GM12878 (cell line): ENCODE results near the gene PCDHGA6. TPM values are rescaled to one million over a fixed set of nuclear protein-coding genes. Genes with fewer than 3 reads are reported as not detected.

Experiments
- ATAC-seq: fragments of 200-7000 bp; cut with Tn5 transposase; 3 replicates; pipeline ENCODE4 v1.9.1; 2020; ENCODE audit warnings: mild to moderate bottlenecking, moderate library complexity
- BruUV-seq: library from RNA; stranded (reverse); fragments of 400-500 nt; replicated peaks from 2 replicates; lab custom pipeline; 2021; lab: Mats Ljungman, UMichigan
- CTCF ChIA-PET: fragments of 300-600 bp; sonication (Branson Sonifier 250); formaldehyde crosslinking; extraction: SDS; loops from one replicate; lab custom pipeline; 2021; ENCODE audit warnings: inconsistent platforms; lab: Yijun Ruan, JAX
- POLR2A ChIA-PET: fragments of 350-600 bp; formaldehyde crosslinking; extraction: SDS; loops from one replicate; lab custom pipeline; 2021; ENCODE audit warnings: inconsistent platforms; lab: Charles Lee
- RAD21 ChIA-PET: fragments of 300-600 bp; sonication (Branson Sonifier 250); formaldehyde crosslinking; loops from one replicate; lab custom pipeline; 2023; ENCODE audit warnings: antibody characterized with exemption; ENCODE audit not compliant: unreplicated experiment; lab: Charles Lee
- SMC1A ChIA-PET: fragments of 300-600 bp; sonication (Branson Sonifier 250); formaldehyde crosslinking; loops from one replicate; lab custom pipeline; 2023; ENCODE audit not compliant: unreplicated experiment, uncharacterized antibody; lab: Charles Lee
- DNase-seq: peaks from one replicate; pipeline ENCODE4 v3.0.0-alpha.2; 2011; ENCODE audit warnings: low read depth, low spot score
- FAIRE-seq: peaks from 3 replicates; lab custom pipeline; 2011; peaks lifted over from hg19 to GRCh38; lab: Jason Lieb, UNC
- H2AFZ ChIP-seq: 2 replicates; pipeline ENCODE4 v1.6.0; 2011; ENCODE audit warnings: low read depth, low read length, control low read depth; ENCODE audit not compliant: control insufficient read depth
- H3K27ac ChIP-seq: 2 replicates; pipeline ENCODE4 v1.5.1; 2011; ENCODE audit warnings: control low read depth; ENCODE audit not compliant: control insufficient read depth, insufficient read depth
- H3K27me3 ChIP-seq, 2 experiments: replicated peaks in 1 of 2; 2 replicates each; pipeline versions ENCODE4 v1.6.0 to v1.6.1; 2011; ENCODE audit warnings: low read length in 1 of 2; ENCODE audit not compliant: control insufficient read depth in 2 of 2, insufficient read depth in 2 of 2
- H3K36me3 ChIP-seq, 2 experiments: 2 replicates each; pipeline ENCODE4 v1.5.1; 2011; ENCODE audit warnings: low read length in 1 of 2; ENCODE audit not compliant: control insufficient read depth in 2 of 2, insufficient read depth in 2 of 2
- H3K4me1 ChIP-seq: 2 replicates; pipeline ENCODE4 v1.6.1; 2011; ENCODE audit warnings: mild to moderate bottlenecking, low read length, moderate library complexity, mixed read lengths; ENCODE audit not compliant: control insufficient read depth, insufficient read depth
- H3K4me2 ChIP-seq: 2 replicates; pipeline ENCODE4 v1.6.0; 2011; ENCODE audit warnings: control low read depth; ENCODE audit not compliant: control insufficient read depth, insufficient read depth
- H3K4me3 ChIP-seq: fragments of 200-600 bp; sonication (generic); 2 replicates; pipeline ENCODE4 v1.5.1; 2016
- H3K79me2 ChIP-seq: 2 replicates; pipeline ENCODE4 v1.6.0; 2011; ENCODE audit warnings: low read length; ENCODE audit not compliant: control insufficient read depth, insufficient read depth
- H3K9ac ChIP-seq: 2 replicates; pipeline ENCODE4 v1.8.0; 2011; ENCODE audit warnings: low read length, control low read depth, mixed read lengths; ENCODE audit not compliant: control insufficient read depth, insufficient read depth
- H3K9me3 ChIP-seq: replicated peaks from 3 replicates; pipeline ENCODE4 v1.5.1; 2011; ENCODE audit warnings: mild to moderate bottlenecking, low read length; ENCODE audit not compliant: control insufficient read depth, insufficient read depth
- H4K20me1 ChIP-seq: 2 replicates; pipeline ENCODE4 v1.6.0; 2011; ENCODE audit not compliant: control insufficient read depth, insufficient read depth
- ATF7 ChIP-seq: fragments of 450-650 bp; IDR thresholded peaks from 2 replicates; pipeline ENCODE4 v1.6.1; 2016; ENCODE audit warnings: low read depth, mild to moderate bottlenecking
- BACH1 ChIP-seq: fragments of 450-650 bp; IDR thresholded peaks from 2 replicates; pipeline ENCODE4 v1.6.1; 2017; ENCODE audit warnings: mild to moderate bottlenecking, borderline replicate concordance
- CBX3 ChIP-seq: fragments of 200-600 bp; sonication (generic); IDR thresholded peaks from 2 replicates; pipeline ENCODE4 v1.6.1; 2016; ENCODE audit warnings: low read depth, borderline replicate concordance
- E2F4 ChIP-seq: IDR thresholded peaks from 2 replicates; pipeline ENCODE4 v1.6.1; 2012; ENCODE audit warnings: low read depth, low read length, improper control_type of control experiment
- EED ChIP-seq: sonication (generic); IDR thresholded peaks from 2 replicates; pipeline ENCODE4 v1.6.1; 2016; ENCODE audit warnings: antibody characterized with exemption, low read depth
- HDGF ChIP-seq: fragments of 450-650 bp; IDR thresholded peaks from 2 replicates; pipeline ENCODE4 v1.6.1; 2016; ENCODE audit warnings: antibody characterized with exemption
- NR2C2 ChIP-seq: IDR thresholded peaks from 2 replicates; pipeline ENCODE4 v1.6.1; 2011; ENCODE audit warnings: borderline replicate concordance, low read depth; ENCODE audit not compliant: control insufficient read depth, insufficient read length
- RBBP5 ChIP-seq: fragments of 200-600 bp; sonication (generic); conservative IDR thresholded peaks from 2 replicates; pipeline ENCODE4 v1.6.1; 2016
- SMAD1 ChIP-seq: fragments of 450-650 bp; IDR thresholded peaks from 2 replicates; pipeline ENCODE4 v1.6.1; 2018; ENCODE audit warnings: mild to moderate bottlenecking, low read depth; ENCODE audit not compliant: partially characterized antibody
- SREBF2 ChIP-seq: IDR thresholded peaks from 2 replicates; pipeline ENCODE4 v1.6.1; 2012; ENCODE audit warnings: mild to moderate bottlenecking, low read length
- SRF ChIP-seq, 2 experiments: IDR thresholded peaks; 2 replicates each; pipeline ENCODE4 v1.6.1; 2011; ENCODE audit warnings: low read depth in 2 of 2, low read length in 2 of 2, mild to moderate bottlenecking in 1 of 2, moderate library complexity in 1 of 2
- TCF12 ChIP-seq: IDR thresholded peaks from 2 replicates; pipeline ENCODE4 v1.6.1; 2011; ENCODE audit warnings: low read depth, mild to moderate bottlenecking, low read length
- WRNIP1 ChIP-seq: IDR thresholded peaks from 2 replicates; pipeline ENCODE4 v1.6.1; 2011; ENCODE audit warnings: low read depth, low read length, improper control_type of control experiment, borderline replicate concordance
- ZBTB33 ChIP-seq: fragments of 450-650 bp; IDR thresholded peaks from 2 replicates; pipeline ENCODE4 v1.6.1; 2017; ENCODE audit warnings: mild to moderate bottlenecking
- ZNF207 ChIP-seq: fragments of 450-650 bp; IDR thresholded peaks from 2 replicates; pipeline ENCODE4 v1.6.1; 2014; ENCODE audit warnings: antibody characterized with exemption, mild to moderate bottlenecking, borderline replicate concordance
- WGBS: methylation state at CpG from one replicate; pipeline ENCODE4 v1.1.6; 2016; ENCODE audit warnings: low lambda C conversion rate; ENCODE audit not compliant: insufficient replicate concordance, insufficient coverage; ENCODE audit errors: missing lambda C conversion rate; 5-methylcytosine and 5-hydroxymethylcytosine counted together
- in situ Hi-C: fragments of 300-500 bp; cut with MboI; formaldehyde crosslinking; loops from 9 replicates; pipeline ENCODE4 v1.14.3; 2018; ENCODE audit warnings: mixed read lengths
- intact Hi-C: fragments of 100-400 bp; cut with micrococcal nuclease; formaldehyde crosslinking; loops from one replicate; pipeline ENCODE4 v1.14.2; 2022; ENCODE audit not compliant: unreplicated experiment
- polyA plus RNA-seq, 11 experiments: library from polyadenylated mRNA; depleted of rRNA in 4 of 11; unstranded in 6 of 11; stranded (reverse) in 5 of 11; fragments of >200 nt; fragmentation: Nextera tagmentation in 4 of 11; fragmentation: Illumina TruSeq in 1 of 11; extraction: Ambion mirVana in 4 of 11; extraction: Trizol in 1 of 11; gene quantifications; 1 replicate in 1 of 11; 2 replicates in 10 of 11; pipeline versions ENCODE4 v1.2.1 to v1.2.3, GENCODE V29; 2011 to 2016; ENCODE audit warnings: inconsistent platforms in 2 of 11, missing spikeins in 2 of 11, low read depth in 1 of 11
- total RNA-seq, 4 experiments: library from RNA; depleted of rRNA in 3 of 4; stranded (reverse); fragments of >200 nt in 3 of 4; fragmentation: Illumina TruSeq in 1 of 4; extraction: Trizol in 1 of 4; gene quantifications; 2 replicates each; pipeline versions ENCODE4 v1.2.1 to v1.2.3, GENCODE V29; 2013 to 2021
- TF ChIP-seq, protein P1 (sequence below): IDR thresholded peaks from 2 replicates; pipeline ENCODE4 v1.6.1; 2012; ENCODE audit warnings: low read depth, low read length, improper control_type of control experiment
- TF ChIP-seq, protein P2 (sequence below): IDR thresholded peaks from 2 replicates; pipeline ENCODE4 v1.6.1; 2011; ENCODE audit warnings: borderline replicate concordance, low read depth, mild to moderate bottlenecking, moderate library complexity, mixed read lengths, low read length; ENCODE audit not compliant: insufficient read depth; ENCODE audit errors: extremely low read length

The PCDHGA6 gene
- total and polyA plus RNA-seq, 10 of the 15 experiments (the other 5 are each of a cell fraction or from before 2014, with no cell fraction given): 0.04 to 0.60 (median 0.15) TPM; not detected in 3

GRCh38 chr5:141393267-141393666 is 19.6 kb downstream of the PCDHGA6 start:
- FAIRE-seq (no peak), DNase-seq (no peak)
- Histone ChIP-seq H3K4me3 (no peak overlapping the region), H3K4me1 (no peaks in the 10 kb centered on the region), H3K79me2 (no peaks in the 10 kb centered on the region)
- 87% methylated on average over 21 of the region's 21 CpGs for WGBS
- POLR2A ChIA-PET: no interaction called here
- RAD21 ChIA-PET: no interaction called here
- in situ Hi-C loops: no loop called here
- no peak for TF ChIP-seq ZNF207
- TF ChIP-seq TCF12: no peak
- no peak for TF ChIP-seq EED
- no peak for TF ChIP-seq RBBP5
- TF ChIP-seq HDGF: no peak
- no peak for TF ChIP-seq SREBF2
- TF ChIP-seq CBX3: no peak
- no peak for TF ChIP-seq ATF7
- TF ChIP-seq E2F4: no peak
- TF ChIP-seq WRNIP1: no peak
- no peak for TF ChIP-seq SRF (IDR thresholded peaks at IDR 0.05; ENCODE audit: low read depth in 2 of 2, low read length in 2 of 2)
- TF ChIP-seq BACH1: no peak
- TF ChIP-seq, protein P1, sequence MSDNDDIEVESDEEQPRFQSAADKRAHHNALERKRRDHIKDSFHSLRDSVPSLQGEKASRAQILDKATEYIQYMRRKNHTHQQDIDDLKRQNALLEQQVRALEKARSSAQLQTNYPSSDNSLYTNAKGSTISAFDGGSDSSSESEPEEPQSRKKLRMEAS: no peak
- no peak for TF ChIP-seq ZBTB33
- TF ChIP-seq, protein P2, sequence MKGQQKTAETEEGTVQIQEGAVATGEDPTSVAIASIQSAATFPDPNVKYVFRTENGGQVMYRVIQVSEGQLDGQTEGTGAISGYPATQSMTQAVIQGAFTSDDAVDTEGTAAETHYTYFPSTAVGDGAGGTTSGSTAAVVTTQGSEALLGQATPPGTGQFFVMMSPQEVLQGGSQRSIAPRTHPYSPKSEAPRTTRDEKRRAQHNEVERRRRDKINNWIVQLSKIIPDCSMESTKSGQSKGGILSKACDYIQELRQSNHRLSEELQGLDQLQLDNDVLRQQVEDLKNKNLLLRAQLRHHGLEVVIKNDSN: no peak
- no peak for TF ChIP-seq SMAD1
- TF ChIP-seq NR2C2: no peak
- TF ChIP-seq, all 136 proteins: peak for 0
- ChIA-PET CTCF (interaction anchor here (1.3 to 1.4 kb wide), 2 partner anchors 20 to 170 kb away, joined by 3 read pairs; no protein-coding TSS in a partner anchor), SMC1A (no interaction called here)
- H3K9ac ChIP-seq: no peak overlapping the region
- no TSS peak for BruUV-seq
- H3K4me2 ChIP-seq: no peak overlapping the region
- H4K20me1 ChIP-seq: no peaks in the 10 kb centered on the region
- no peak overlapping the region for H3K27ac ChIP-seq
- H3K36me3 ChIP-seq: no peaks in the 10 kb centered on the region
- no peaks in the 10 kb centered on the region for H3K27me3 ChIP-seq
- H3K9me3 ChIP-seq: peaks cover 4% of the 10 kb centered on the region; the same call in 2 of the 3 replicates
- ATAC-seq: no peak
- no peak overlapping the region for H2AFZ ChIP-seq
- intact Hi-C loops: no loop called here
